GM12801 (cell line): ENCODE measurements around the gene PCDHB11.
"Not testable (repeated sequence)": the region's sequence is repeated elsewhere in the genome, so short reads cannot be mapped to it uniquely, and the experiment has no call there.

Source experiments
- TF ChIP-seq, protein P1 (sequence below): IDR thresholded peaks from one replicate; pipeline ENCODE4 v1.5.1; 2011; ENCODE audit warnings: control low read depth; ENCODE audit not compliant: insufficient read length; ENCODE audit errors: extremely low read depth

Gene PCDHB11

DNA sequence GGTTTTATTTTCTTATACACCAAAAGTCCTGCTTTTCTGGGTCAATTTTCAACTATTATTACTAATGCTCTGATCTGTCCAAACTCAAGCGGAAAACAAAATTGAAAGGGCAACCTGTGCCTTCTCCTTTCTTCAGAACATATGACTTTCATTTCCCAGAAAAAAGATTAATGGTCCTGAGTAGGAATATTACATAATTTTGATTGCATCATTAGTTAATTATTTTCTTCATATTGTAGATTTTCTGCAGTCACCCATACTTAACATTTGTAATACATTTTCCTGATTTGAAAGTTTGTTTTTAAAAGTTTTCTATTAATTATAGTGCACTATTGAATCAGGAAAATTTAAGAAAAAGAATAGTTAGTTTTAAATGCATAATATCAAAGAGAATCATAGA, 23.5 kb upstream of the PCDHB11 start:
- TF ChIP-seq, protein P1, sequence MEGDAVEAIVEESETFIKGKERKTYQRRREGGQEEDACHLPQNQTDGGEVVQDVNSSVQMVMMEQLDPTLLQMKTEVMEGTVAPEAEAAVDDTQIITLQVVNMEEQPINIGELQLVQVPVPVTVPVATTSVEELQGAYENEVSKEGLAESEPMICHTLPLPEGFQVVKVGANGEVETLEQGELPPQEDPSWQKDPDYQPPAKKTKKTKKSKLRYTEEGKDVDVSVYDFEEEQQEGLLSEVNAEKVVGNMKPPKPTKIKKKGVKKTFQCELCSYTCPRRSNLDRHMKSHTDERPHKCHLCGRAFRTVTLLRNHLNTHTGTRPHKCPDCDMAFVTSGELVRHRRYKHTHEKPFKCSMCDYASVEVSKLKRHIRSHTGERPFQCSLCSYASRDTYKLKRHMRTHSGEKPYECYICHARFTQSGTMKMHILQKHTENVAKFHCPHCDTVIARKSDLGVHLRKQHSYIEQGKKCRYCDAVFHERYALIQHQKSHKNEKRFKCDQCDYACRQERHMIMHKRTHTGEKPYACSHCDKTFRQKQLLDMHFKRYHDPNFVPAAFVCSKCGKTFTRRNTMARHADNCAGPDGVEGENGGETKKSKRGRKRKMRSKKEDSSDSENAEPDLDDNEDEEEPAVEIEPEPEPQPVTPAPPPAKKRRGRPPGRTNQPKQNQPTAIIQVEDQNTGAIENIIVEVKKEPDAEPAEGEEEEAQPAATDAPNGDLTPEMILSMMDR = no peak

DNA sequence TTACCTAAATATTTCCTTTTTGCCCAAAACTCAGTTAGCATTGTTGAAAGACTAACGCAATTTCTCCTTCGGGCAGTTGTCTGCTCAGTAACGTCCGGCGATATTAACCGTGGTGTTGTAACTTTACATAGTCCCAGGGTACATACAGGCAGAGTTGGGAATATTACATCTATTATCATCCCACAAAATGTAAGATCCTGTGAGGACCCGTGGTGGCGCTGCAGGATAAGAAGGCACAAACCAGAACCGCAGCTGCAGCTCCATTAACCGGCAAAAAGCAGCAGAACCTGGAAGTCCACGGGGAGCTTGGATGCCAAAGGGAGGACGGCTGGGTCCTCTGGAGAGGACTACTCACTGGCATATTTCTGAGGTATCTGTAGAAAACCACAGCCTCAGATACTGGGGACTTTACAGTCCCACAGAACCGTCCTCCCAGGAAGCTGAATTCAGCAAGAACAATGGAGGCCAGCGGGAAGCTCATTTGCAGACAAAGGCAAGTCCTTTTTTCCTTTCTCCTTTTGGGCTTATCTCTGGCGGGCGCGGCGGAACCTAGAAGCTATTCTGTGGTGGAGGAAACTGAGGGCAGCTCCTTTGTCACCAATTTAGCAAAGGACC, 21.7 kb upstream of the PCDHB11 start, which contains the start of gene PCDHB8:
PCDHB8 (plus strand) TSS at position 214 of the 615 bp plus-strand sequence; CDS start at position 459, 245 bp downstream.
- TF ChIP-seq, protein P1 = not testable (repeated sequence)

DNA sequence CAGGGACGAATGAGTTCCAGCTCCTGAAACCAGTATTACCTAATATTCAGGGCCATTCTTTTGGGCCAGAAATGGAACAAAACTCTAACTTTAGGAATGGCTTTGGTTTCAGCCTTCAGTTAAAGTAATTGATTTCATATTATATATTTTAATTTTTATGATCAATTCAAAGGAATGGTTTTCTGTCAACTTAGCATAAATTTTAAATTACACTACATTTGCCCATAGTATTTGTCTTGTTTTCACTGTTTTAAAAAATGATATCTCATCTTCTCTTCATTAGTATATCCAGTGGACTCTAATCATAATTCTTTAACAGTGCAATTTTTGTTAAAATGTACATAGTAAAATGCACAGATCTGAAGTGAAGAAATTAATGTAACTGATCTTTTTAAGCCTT, 19.1 kb upstream of the PCDHB11 start:
- TF ChIP-seq, protein P1 = no peak

DNA sequence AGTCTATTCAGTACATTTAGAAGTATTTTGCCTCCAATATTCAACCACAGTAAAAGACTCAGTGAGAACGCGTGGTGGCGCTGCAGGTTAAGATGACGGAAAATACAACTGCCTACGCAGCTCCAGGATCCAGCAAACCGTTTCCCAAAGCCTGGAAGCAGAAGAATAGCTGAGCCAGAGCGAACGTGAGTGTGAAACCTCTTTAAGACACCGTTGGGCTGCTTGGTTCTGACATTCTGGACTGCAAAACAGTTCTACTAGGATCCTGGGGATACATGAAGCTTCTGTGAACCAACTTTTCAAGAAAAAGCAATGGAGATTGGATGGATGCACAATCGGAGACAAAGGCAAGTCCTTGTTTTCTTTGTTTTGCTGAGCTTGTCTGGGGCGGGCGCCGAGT, 17.2 kb upstream of the PCDHB11 start, which contains the start of gene PCDHB16:
PCDHB16 (plus strand) TSS at position 140 of the 400 bp plus-strand sequence; CDS start at position 313, 173 bp downstream.
- TF ChIP-seq, protein P1 = no peak

DNA sequence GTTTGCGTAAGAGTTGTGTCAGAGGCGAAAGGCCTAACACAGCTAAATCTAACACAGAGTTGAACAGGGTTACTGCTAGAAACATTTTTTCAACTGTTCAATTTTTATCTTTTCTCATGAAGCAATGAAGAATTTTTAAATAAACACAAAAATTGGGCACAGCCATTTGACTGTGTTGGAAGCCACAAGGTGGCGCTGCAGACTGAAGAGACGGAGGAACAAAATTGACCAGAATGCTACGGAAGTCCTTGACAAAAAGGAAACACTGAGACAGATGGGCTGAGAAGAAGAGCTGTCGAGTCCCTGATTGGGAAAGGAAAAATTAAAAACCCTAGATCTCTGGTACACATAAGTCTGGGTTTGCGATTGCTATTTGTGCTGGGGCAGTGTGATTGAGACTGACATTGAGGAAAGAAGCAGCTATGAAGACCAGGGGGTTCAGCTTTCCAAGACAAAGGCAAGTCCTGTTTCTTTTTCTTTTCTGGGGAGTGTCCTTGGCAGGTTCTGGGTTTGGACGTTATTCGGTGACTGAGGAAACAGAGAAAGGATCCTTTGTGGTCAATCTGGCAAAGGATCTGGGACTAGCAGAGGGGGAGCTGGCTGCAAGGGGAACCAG, 12.4 kb upstream of the PCDHB11 start, which contains the start of gene PCDHB9:
PCDHB9 (plus strand) TSS at position 265 of the 616 bp plus-strand sequence; CDS start at position 423, 158 bp downstream.
- TF ChIP-seq, protein P1 = no peak

DNA sequence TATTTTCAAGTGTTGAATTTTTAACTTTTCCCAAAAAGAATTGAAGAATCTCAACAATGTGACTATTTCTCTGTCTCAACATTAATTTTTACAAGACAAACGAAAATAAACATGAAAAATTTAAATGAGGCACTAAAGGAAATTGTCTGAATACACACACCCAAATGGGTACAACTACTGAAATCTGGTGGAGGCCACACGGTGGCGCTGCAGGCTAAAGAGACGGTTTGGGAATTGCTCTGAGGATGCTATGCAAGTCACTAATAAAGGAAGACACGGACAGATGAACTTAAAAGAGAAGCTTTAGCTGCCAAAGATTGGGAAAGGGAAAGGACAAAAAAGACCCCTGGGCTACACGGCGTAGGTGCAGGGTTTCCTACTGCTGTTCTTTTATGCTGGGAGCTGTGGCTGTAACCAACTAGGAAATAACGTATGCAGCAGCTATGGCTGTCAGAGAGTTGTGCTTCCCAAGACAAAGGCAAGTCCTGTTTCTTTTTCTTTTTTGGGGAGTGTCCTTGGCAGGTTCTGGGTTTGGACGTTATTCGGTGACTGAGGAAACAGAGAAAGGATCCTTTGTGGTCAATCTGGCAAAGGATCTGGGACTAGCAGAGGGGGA, 7.2 kb upstream of the PCDHB11 start, which contains the start of gene PCDHB10:
PCDHB10 (plus strand) TSS at position 244 of the 616 bp plus-strand sequence; CDS start at position 444, 200 bp downstream.
- TF ChIP-seq, protein P1 = no peak

DNA sequence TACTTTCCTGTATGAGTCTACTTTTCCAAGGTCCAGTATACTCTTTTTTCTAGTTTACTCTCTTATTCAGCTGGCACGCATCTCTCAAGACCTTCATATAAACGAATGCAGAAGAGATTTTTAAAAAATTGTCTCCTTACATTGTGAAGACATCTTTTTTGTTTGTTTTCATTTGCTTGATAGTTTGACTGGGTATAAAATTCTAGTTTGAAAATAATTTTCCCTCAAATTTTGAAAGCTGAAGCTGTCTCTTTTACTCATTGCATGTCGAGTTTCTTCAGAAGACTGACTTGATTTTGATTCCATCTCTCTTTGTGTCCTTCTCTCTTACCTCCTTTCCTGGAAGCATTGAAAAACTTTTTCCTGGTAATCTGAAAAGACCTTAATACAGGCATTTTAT, 3.1 kb upstream of the PCDHB11 start:
- TF ChIP-seq, protein P1 = no peak
